NCI-H2107 (cell line): ENCODE results near the gene AGPAT4.
"Not testable (repeated sequence)": the region's sequence is repeated elsewhere in the genome, so short reads cannot be mapped to it uniquely, and the experiment has no call there.

Experiments
- DNase-seq: peaks from one replicate; lab custom pipeline; 2025; lab: John Stamatoyannopoulos, UW

Gene AGPAT4

DNA sequence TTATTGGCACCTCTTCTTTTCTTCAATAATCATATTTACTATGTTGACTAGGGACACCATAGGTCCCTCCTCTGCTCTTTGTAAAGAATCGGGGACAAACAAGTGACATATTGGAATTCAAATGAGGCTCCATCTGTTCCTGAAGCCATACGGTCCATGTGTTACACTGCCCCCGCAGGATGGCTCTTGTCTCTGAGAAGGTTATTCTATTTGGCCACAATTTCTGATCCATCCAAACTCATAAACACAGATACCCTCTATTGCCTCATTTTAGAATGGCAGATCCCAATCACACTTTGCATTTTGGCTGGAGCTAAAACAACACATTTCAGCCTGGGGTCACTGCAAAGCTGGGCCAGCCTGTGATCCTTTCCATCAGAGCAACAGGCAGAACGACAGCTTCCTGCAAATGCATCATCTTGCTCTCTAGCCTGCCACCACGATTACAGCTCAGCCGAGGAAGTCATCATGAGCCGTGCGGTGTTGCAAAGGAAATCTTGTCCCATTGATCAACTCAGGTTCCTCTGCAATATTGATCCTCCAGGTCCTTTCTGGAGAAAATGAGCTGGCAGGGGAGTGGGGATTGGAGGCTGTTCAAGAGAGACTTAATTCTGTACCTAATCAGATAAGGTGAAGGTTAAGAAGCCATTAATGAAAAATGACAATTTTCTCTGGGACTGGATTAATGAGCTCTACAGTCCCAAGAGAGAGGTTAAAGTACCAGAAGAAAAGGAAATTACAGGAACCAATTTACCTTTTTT, 73.1 kb downstream of the AGPAT4 start:
- DNase-seq, result no peak

DNA sequence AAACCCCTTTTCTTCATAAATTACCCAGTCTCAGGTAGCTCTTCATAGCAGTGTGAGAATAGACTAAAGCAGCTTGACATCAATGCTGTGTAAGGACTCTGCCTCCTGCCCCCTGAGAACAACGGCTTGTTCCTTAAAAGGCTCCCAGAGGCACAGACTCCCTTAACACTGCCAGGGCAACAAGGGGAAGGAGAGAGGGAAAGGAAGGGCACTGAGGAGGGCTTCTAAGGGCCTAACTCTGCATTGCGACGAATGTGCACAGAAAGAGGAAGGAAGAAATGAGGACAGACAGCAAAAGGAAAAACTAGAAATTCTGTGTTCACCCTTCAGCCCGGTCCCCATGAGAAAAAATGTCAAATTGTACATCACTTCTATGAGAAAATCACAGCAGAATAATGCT, 74.0 kb downstream of the AGPAT4 start:
- no peak for DNase-seq

DNA sequence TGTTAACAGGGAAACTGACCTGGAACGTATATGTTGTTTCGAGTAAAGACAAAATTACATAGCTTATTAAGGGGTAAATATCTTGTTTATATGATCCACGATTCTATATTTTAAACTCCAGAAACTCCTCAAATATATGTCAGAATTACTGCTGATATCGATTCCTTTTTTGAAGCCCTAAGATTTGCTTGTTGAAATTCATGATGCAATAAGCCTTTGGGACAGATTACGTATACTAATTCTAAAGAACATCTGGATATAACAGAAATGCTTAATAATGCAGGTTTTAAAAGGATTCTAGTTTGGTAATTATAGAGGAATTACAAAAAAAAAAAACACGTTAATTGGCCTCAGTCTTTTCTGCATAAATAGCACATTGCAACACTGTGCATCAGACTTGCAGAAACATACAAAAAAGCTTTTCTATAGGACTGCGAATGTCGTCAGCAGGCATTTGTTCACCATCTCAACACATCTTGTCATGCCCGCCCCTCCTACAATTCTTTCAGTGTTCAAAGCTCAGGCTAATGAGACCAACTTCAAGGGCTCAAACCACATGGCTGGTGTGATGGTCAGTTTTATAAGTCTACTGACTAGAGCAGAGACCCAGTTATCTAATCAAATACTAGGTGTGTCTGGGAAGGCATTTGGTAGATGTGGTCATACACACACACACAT, 74.9 kb downstream of the AGPAT4 start:
- DNase-seq, result no peak

GRCh38 chr6:161198176-161198575, 75.7 kb downstream of the AGPAT4 start:
- DNase-seq, result no peak

DNA sequence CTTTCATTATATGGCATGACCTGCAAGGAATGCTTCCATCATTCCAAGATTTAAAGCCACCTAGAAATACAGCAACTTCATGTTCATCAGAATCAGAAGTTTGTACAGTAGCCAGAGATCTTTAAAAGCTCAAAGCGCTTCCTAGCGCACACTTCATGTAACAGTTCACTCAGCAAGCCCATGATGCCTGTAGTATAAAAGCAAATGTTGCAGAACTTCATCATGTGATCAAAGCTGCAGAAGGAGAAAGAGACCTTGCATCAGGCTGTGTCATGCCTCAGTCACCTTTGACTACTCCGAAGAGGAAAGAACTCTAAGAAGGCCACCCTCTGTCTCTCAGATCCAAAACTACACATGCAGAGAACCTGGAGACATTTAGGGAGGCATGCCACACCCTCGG, 78.5 kb downstream of the AGPAT4 start:
- no peak for DNase-seq

DNA sequence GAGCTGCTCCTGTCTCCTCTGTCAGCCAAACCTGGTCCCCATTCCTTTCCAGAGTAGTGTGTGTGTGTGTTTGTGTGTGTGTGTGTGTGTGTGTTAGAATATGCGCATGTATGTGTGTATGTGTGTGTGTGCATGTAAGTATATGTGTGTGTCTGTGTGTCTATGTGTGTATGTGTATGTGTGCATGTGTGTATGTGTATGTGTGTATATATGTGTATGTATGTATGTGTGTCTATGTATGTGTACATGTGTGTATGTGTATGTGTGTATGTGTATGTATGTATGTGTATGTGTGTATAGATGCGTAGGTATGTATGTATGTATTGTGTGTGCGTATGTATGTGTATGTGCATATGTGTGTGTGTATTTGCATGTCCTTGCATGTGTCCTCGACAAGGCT, 79.5 kb downstream of the AGPAT4 start:
- no peak for DNase-seq

GRCh38 chr6:161192636-161193411, 81.0 kb downstream of the AGPAT4 start:
- no peak for DNase-seq

DNA sequence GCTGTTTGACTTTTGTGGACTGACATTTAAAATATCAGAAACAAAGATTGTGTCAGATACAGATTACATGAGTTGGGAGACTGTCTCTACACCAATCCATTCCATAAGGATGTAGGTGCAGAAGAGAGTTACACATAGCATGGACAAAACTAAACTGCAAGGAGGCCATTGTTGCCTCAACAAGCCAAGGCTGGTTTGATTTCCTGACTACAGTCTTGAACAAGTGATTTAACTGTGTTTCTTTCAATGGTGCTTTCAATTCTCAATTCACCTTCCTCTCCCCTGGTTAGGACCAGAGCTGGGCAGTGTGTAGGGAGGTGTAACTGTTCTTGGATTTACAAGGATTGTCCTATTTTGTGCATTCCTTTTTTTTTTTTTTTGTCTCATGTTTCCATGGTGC, 82.2 kb downstream of the AGPAT4 start:
- DNase-seq, result no peak

DNA sequence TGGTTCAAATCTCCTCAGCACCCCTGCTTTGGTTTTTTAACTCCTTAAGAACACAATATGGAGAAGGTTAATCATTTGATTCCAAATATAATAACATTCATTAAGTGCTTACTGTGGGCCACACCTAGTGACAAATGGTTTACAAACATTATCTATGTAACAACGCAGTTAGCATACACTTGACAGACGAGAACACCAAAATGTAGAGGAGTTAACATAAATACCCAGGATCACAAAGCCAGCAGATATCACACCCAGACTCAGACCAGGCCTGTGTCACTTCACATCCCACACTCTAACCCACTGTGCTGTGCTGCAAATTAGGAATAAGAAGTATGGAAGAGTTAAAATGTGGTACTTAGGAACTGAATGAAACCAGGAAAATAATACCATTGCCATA, 82.9 kb downstream of the AGPAT4 start:
- DNase-seq, result no peak

GRCh38 chr6:161189891-161190290, 84.0 kb downstream of the AGPAT4 start:
- DNase-seq, result no peak

- DNase-seq, result no peak
Measured at GRCh38 chr6:161188547-161189465, 85.1 kb downstream of the AGPAT4 start.

GRCh38 chr6:161186173-161186769, 87.6 kb downstream of the AGPAT4 start:
- DNase-seq, result no peak

- no peak for DNase-seq
Measured at GRCh38 chr6:161181121-161181520, 92.7 kb downstream of the AGPAT4 start.

- DNase-seq, result not testable (repeated sequence)
Measured at GRCh38 chr6:161178155-161178554, 95.7 kb downstream of the AGPAT4 start.

GRCh38 chr6:161176428-161176827, 97.4 kb downstream of the AGPAT4 start:
- DNase-seq, result not testable (repeated sequence)

DNA sequence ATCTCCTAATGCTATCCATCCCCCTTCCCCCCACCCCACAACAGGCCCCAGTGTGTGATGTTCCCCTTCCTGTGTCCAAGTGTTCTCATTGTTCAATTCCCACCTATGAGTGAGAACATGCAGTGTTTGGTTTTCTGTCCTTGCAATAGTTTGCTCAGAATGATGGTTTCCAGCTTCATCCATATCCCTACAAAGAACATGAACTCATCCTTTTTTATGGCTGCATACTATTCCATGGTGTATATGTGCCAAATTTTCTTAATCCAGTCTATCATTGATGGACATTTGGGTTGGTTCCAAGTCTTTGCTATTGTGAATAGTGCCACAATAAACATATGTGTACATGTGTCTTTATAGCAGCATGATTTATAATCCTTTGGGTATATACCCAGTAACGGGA, 101.1 kb downstream of the AGPAT4 start:
- not testable (repeated sequence) for DNase-seq

DNA sequence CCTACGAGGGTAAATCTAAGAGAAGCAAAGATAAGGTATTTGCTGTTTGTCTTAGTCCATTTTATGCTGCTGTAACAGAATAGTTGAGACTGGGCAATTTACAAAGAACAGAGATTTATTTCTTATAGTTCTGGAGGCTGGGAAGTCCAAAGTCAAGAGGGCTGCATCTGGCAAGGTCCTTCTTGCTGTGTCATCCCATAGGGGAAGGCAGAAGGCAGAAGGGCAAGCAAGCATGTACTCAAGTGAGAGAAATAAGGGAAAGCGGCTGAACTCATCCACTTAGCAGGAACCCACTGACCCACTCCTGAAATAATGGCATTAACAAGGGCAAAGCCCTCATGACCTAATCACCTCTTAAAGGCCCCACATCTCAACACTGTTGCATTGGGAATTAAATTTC, 102.7 kb downstream of the AGPAT4 start:
- no peak for DNase-seq

GRCh38 chr6:161169696-161170095, 104.2 kb downstream of the AGPAT4 start:
- DNase-seq, result peak; percentile 48

DNA sequence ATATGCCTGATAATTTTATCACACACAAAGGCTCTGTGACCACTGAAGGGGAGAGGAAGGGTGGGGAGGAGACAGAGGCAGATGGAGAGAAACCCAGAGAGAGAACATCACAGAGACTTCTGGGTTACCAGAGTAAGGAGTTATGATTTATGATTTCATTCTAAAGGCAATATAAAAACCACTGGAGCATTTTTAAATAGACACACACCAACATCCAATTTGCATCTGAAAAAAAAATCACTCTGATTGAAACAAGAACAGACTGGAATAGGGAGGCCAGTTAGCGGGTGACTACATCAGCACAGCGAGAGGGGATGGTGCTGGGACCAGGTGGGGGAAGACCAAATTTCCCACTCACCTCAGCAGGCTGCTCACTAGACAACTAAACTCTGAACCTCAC, 104.8 kb downstream of the AGPAT4 start:
- DNase-seq, result no peak

DNA sequence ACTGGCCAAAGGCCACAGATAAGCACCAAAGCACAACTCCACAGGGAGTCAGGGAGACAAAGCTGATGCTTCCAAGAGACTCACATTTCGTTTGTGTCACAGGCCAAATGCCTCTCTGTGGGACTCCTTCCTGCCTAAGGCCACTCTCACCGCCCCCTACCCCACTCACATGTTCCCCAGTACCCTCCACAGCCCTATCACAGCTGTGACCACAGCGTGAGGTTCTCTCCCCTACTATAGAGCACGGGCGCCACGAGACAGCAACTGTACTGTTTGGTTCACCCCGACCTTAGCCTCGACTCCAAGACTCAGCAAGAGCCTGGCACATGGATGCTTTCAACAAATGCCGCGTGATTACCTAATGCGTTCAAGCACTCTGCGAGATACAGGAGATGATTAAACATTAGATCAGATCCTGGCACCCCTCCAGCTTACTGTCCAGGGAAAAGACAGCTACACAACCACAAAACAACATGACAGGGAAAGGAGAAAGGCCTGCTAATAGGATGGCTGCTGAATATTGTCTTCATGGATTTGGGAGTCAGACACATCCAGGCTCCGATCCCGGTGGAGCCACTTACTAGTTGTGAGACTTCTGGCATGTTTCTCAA, 105.5 kb downstream of the AGPAT4 start:
- peak; percentile 86 for DNase-seq

DNA sequence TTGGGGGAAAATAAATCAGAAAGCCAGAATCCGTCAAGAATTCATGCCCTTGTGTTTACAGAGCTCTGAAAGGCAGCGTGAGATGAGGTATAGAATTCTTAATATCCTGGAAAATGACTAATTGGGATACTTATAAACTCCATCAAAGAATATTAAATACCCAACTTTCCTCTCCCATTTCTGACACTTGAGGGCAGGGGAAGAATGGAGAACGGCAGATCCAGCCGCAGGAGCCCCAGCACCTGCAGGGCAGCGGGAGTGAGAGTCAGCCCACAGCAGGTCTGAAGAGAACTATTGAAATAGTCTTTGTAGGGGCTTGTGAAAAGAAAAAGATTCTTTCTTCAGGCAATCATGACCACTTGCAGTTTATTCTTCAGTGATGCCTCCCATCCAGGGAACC, 107.2 kb downstream of the AGPAT4 start:
- DNase-seq, result no peak
